D721Med (cell line): ENCODE results near the gene CLVS2.
A peak's percentile ranks its signal among the peaks of the same experiment; 100 is the strongest.

ENCODE experiments used
- DNase-seq: peaks from one replicate; pipeline ENCODE4 v3.0.0; 2011; ENCODE audit warnings: low spot score; ENCODE audit not compliant: insufficient read length
- FAIRE-seq: peaks from 2 replicates; lab custom pipeline; 2011; peaks lifted over from hg19 to GRCh38; lab: Jason Lieb, UNC
- TF ChIP-seq, protein P1 (sequence below): IDR thresholded peaks from 2 replicates; pipeline ENCODE4 v1.5.1; 2012; ENCODE audit warnings: mild to moderate bottlenecking, control low read depth; ENCODE audit not compliant: insufficient read depth; ENCODE audit errors: missing control alignments

CLVS2 gene

DNA sequence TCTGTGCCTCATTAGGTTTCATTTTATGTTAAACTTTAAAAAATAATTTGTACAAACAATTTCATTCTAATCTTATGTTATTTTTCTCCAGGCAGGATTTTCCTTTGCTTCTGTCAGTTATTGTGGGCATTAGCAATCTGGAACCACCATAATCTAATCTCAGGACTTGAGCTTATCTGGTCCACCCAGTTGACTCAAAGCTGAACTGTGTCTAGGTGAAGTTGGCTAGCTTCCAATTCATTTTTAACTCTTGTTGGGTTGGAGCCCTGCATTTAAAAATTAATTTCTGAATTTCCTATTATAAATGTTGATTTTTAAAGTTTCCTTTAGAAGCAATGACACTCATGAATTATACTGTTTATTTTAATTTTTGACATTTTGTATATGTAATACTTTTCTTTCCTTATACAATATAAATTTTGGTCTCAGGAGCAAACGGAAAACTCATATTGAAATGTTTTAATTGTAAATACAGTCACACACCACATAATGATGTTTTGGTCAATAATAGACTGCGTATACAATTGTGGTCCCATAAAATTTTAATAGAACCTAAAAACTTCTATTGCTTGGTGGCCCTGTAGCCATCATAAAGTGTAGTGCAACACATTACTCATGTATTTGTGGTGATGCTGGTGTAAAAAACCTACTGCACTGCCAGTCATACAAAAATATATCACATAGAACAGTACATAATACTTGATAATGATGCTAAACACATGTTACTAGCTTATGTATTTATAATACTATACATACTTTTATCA is 121.3 kb downstream of the CLVS2 start:
- DNase-seq (no peak), FAIRE-seq (peak; percentile 35)
- TF ChIP-seq, protein P1, sequence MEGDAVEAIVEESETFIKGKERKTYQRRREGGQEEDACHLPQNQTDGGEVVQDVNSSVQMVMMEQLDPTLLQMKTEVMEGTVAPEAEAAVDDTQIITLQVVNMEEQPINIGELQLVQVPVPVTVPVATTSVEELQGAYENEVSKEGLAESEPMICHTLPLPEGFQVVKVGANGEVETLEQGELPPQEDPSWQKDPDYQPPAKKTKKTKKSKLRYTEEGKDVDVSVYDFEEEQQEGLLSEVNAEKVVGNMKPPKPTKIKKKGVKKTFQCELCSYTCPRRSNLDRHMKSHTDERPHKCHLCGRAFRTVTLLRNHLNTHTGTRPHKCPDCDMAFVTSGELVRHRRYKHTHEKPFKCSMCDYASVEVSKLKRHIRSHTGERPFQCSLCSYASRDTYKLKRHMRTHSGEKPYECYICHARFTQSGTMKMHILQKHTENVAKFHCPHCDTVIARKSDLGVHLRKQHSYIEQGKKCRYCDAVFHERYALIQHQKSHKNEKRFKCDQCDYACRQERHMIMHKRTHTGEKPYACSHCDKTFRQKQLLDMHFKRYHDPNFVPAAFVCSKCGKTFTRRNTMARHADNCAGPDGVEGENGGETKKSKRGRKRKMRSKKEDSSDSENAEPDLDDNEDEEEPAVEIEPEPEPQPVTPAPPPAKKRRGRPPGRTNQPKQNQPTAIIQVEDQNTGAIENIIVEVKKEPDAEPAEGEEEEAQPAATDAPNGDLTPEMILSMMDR: no peak

DNA sequence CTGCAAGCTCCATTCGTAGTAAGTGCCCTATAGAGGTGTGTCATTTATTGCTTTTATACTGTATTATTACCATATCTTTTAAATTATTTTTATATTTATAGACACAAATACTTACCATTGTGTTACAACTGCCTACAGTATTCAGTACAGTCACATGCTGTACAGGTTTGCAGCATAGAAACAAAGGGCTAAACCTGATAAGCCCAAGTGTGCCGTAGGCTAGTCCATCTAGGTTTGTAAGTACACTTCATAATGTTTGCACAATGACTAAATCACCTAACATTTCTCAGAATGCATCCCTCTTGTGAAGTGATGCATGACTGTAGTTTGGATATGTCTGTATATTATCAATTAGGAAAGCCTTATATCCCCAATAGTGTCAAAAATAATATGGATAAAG is 122.8 kb downstream of the CLVS2 start:
- no peak for DNase-seq
- TF ChIP-seq, protein P1: no peak
- FAIRE-seq: no peak
